ENCODE results near the gene LDB2. TPM values are rescaled to one million over a fixed set of nuclear protein-coding genes. Genes with fewer than 3 reads are reported as not detected.

The LDB2 gene
- polyA plus RNA-seq, 3 donors: not detected

GRCh38 chr4:16939178-16939577 is 40.7 kb upstream of the LDB2 start:
- H3K36me3 Mint-ChIP-seq: no peaks in the 10 kb centered on the region
- H3K27me3 ChIP-seq (ENCODE audit: control insufficient read depth in 2 of 2, insufficient read depth in 2 of 2, low read length in 2 of 2): no peaks in the 10 kb centered on the region
- DNase-seq: no peak
- H3K4me1 ChIP-seq (ENCODE audit: control insufficient read depth in 1 of 2, insufficient read depth in 2 of 2, low read length in 2 of 2): no peaks in the 10 kb centered on the region
- no peak overlapping the region for H3K4me3 Mint-ChIP-seq
- peaks cover 0 to 5% (median 0%) of the 10 kb centered on the region in 3 donors for H3K27me3 Mint-ChIP-seq (ENCODE audit: low read depth in 3 of 3)
- peaks cover 2 to 11% (median 6%) of the 10 kb centered on the region in 7 donors for H3K9me3 Mint-ChIP-seq
- intact Hi-C loops (cut with micrococcal nuclease): no loop called here
- H2AFZ ChIP-seq (ENCODE audit: insufficient read depth, low read depth, low read length, poor library complexity, severe bottlenecking): no peak overlapping the region
- H3K4me3 ChIP-seq (replicated peaks in 1 of 3; ENCODE audit: low read depth in 2 of 3, low read length in 3 of 3): no peak overlapping the region
- H3K4me2 ChIP-seq (replicated peaks; ENCODE audit: extremely low read depth, low read length, poor library complexity, severe bottlenecking): no peak overlapping the region
- no peaks in the 10 kb centered on the region for H3K4me1 Mint-ChIP-seq
- H3K36me3 ChIP-seq (replicated peaks in 1 of 2; ENCODE audit: control insufficient read depth in 1 of 2, insufficient read depth in 2 of 2, low read length in 2 of 2): no peaks in the 10 kb centered on the region
- no peak overlapping the region for H3K9ac ChIP-seq (ENCODE audit: insufficient read depth, low read length, poor library complexity, severe bottlenecking)
- H3K79me2 ChIP-seq (ENCODE audit: insufficient read depth, low read length): no peaks in the 10 kb centered on the region
- WGBS (ENCODE audit: insufficient coverage): no CpG with 5 or more reads among the region's 2 CpGs
- TF ChIP-seq CTCF (IDR thresholded peaks at IDR 0.05): no peak
- no peak overlapping the region for H3K27ac ChIP-seq (ENCODE audit: low read depth in 1 of 2, low read length in 2 of 2)
- H3K27ac Mint-ChIP-seq: peak overlapping the region in 1 of 7 donors; percentile 72
- H3K9me3 ChIP-seq (replicated peaks in 1 of 2; ENCODE audit: control insufficient read depth in 1 of 2, insufficient read depth in 1 of 2, low read length in 2 of 2): peaks cover 11% of the 10 kb centered on the region in 2 donors
- H4K20me1 ChIP-seq (ENCODE audit: insufficient read depth, low read length): no peaks in the 10 kb centered on the region

- Mint-ChIP-seq H3K27ac (peak overlapping the region in 1 of 7 donors; percentile 72), H3K36me3 (no peaks in the 10 kb centered on the region), H3K9me3 (peaks cover 2 to 11% (median 6%) of the 10 kb centered on the region in 7 donors), H3K4me1 (no peaks in the 10 kb centered on the region), H3K4me3 (no peak overlapping the region), H3K27me3 (ENCODE audit: low read depth in 3 of 3) (peaks cover 0 to 5% (median 0%) of the 10 kb centered on the region in 3 donors)
- H2AFZ ChIP-seq (ENCODE audit: insufficient read depth, low read depth, low read length, poor library complexity, severe bottlenecking): no peak overlapping the region
- H3K4me1 ChIP-seq (ENCODE audit: control insufficient read depth in 1 of 2, insufficient read depth in 2 of 2, low read length in 2 of 2): no peaks in the 10 kb centered on the region
- intact Hi-C loops (cut with micrococcal nuclease): no loop called here
- no peaks in the 10 kb centered on the region for H3K79me2 ChIP-seq (ENCODE audit: insufficient read depth, low read length)
- no peak overlapping the region for H3K27ac ChIP-seq (ENCODE audit: low read depth in 1 of 2, low read length in 2 of 2)
- peaks cover 11% of the 10 kb centered on the region in 2 donors for H3K9me3 ChIP-seq (replicated peaks in 1 of 2; ENCODE audit: control insufficient read depth in 1 of 2, insufficient read depth in 1 of 2, low read length in 2 of 2)
- no peak overlapping the region for H3K9ac ChIP-seq (ENCODE audit: insufficient read depth, low read length, poor library complexity, severe bottlenecking)
- H3K4me3 ChIP-seq (replicated peaks in 1 of 3; ENCODE audit: low read depth in 2 of 3, low read length in 3 of 3): no peak overlapping the region
- WGBS (ENCODE audit: insufficient coverage): 83% methylated on average over 3 of the region's 6 CpGs
- no peaks in the 10 kb centered on the region for H4K20me1 ChIP-seq (ENCODE audit: insufficient read depth, low read length)
- no peak for TF ChIP-seq CTCF (IDR thresholded peaks at IDR 0.05)
- no peaks in the 10 kb centered on the region for H3K27me3 ChIP-seq (ENCODE audit: control insufficient read depth in 2 of 2, insufficient read depth in 2 of 2, low read length in 2 of 2)
- no peaks in the 10 kb centered on the region for H3K36me3 ChIP-seq (replicated peaks in 1 of 2; ENCODE audit: control insufficient read depth in 1 of 2, insufficient read depth in 2 of 2, low read length in 2 of 2)
- H3K4me2 ChIP-seq (replicated peaks; ENCODE audit: extremely low read depth, low read length, poor library complexity, severe bottlenecking): no peak overlapping the region
- no peak for DNase-seq
Measured at GRCh38 chr4:16938512-16939040, 40.1 kb upstream of the LDB2 start.

Data from CD14-positive monocyte (primary cell).